ENCODE measurements around the gene GEMIN2.

GEMIN2 gene

DNA sequence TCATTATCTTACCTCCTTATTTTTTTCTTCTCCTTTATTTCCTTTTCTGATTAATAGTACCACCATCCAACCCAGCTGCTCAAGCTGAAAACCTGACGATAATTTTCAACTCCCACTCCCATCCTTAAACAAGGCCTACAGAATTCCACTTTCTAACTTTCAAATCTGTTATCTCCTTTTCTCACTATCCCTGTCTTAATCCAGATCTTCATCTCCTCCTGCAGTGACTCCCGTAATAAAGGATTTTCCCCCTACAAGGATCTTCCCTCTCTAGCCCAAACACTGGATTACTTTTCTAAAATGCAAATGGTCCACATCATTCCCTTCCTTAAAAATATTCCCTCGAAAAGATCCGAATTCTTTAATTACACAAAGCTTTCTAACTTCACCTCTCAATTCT is 54.5 kb downstream of the GEMIN2 start:
- TF ChIP-seq ZBTB7A (IDR thresholded peaks at IDR 0.05; ENCODE audit: low read depth) (no peak), CREB1 (IDR thresholded peaks at IDR 0.05; ENCODE audit: low read depth) (no peak), CEBPB (IDR thresholded peaks at IDR 0.05) (no peak), TCF12 (IDR thresholded peaks at IDR 0.05; ENCODE audit: low read depth) (no peak), FOXM1 (IDR thresholded peaks at IDR 0.05; ENCODE audit: borderline replicate concordance, low read depth) (no peak), NFIC (IDR thresholded peaks at IDR 0.05) (no peak), RAD21 (IDR thresholded peaks at IDR 0.05; ENCODE audit: low read depth) (no peak), YY1 (IDR thresholded peaks at IDR 0.05; ENCODE audit: low read depth) (no peak)
- TF ChIP-seq, protein P1, sequence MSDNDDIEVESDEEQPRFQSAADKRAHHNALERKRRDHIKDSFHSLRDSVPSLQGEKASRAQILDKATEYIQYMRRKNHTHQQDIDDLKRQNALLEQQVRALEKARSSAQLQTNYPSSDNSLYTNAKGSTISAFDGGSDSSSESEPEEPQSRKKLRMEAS (IDR thresholded peaks at IDR 0.05): no peak
- TF ChIP-seq, protein P2, sequence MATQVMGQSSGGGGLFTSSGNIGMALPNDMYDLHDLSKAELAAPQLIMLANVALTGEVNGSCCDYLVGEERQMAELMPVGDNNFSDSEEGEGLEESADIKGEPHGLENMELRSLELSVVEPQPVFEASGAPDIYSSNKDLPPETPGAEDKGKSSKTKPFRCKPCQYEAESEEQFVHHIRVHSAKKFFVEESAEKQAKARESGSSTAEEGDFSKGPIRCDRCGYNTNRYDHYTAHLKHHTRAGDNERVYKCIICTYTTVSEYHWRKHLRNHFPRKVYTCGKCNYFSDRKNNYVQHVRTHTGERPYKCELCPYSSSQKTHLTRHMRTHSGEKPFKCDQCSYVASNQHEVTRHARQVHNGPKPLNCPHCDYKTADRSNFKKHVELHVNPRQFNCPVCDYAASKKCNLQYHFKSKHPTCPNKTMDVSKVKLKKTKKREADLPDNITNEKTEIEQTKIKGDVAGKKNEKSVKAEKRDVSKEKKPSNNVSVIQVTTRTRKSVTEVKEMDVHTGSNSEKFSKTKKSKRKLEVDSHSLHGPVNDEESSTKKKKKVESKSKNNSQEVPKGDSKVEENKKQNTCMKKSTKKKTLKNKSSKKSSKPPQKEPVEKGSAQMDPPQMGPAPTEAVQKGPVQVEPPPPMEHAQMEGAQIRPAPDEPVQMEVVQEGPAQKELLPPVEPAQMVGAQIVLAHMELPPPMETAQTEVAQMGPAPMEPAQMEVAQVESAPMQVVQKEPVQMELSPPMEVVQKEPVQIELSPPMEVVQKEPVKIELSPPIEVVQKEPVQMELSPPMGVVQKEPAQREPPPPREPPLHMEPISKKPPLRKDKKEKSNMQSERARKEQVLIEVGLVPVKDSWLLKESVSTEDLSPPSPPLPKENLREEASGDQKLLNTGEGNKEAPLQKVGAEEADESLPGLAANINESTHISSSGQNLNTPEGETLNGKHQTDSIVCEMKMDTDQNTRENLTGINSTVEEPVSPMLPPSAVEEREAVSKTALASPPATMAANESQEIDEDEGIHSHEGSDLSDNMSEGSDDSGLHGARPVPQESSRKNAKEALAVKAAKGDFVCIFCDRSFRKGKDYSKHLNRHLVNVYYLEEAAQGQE (IDR thresholded peaks at IDR 0.05; ENCODE audit: low read depth): no peak
- TF ChIP-seq, protein P3, sequence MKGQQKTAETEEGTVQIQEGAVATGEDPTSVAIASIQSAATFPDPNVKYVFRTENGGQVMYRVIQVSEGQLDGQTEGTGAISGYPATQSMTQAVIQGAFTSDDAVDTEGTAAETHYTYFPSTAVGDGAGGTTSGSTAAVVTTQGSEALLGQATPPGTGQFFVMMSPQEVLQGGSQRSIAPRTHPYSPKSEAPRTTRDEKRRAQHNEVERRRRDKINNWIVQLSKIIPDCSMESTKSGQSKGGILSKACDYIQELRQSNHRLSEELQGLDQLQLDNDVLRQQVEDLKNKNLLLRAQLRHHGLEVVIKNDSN (IDR thresholded peaks at IDR 0.05): no peak

DNA sequence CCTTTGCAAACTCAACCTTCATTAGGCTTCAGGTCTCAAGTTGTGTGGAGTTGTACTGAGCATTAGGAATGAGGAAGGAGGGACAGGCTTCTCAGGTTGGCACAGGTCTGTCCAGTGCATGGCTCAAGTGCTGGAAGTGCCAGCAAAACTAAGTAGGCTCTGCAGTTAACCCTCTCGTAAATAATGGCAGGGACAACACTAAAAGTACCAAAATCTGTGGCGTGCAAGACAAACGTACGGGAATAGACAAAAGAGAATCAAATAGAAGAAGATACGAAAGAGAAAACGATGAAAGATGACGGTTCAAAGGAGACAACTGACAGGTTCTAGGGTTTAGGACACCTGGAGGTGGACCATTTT is 55.4 kb downstream of the GEMIN2 start:
- TF ChIP-seq, protein P2 (IDR thresholded peaks at IDR 0.05; ENCODE audit: low read depth): no peak
- TF ChIP-seq TCF12 (IDR thresholded peaks at IDR 0.05; ENCODE audit: low read depth) (no peak), CREB1 (IDR thresholded peaks at IDR 0.05; ENCODE audit: low read depth) (no peak), RAD21 (IDR thresholded peaks at IDR 0.05; ENCODE audit: low read depth) (no peak), TAF1 (IDR thresholded peaks at IDR 0.05; ENCODE audit: low read depth) (no peak), YY1 (IDR thresholded peaks at IDR 0.05; ENCODE audit: low read depth) (no peak), ZBTB7A (IDR thresholded peaks at IDR 0.05; ENCODE audit: low read depth) (no peak), NFIC (IDR thresholded peaks at IDR 0.05) (no peak), CEBPB (IDR thresholded peaks at IDR 0.05) (no peak), FOXM1 (IDR thresholded peaks at IDR 0.05; ENCODE audit: borderline replicate concordance, low read depth) (no peak), TEAD4 (IDR thresholded peaks at IDR 0.05) (no peak), EP300 (IDR thresholded peaks at IDR 0.05; ENCODE audit: borderline replicate concordance) (no peak), EGR1 (IDR thresholded peaks at IDR 0.05) (no peak)
- TF ChIP-seq, protein P3 (IDR thresholded peaks at IDR 0.05): no peak
- TF ChIP-seq, protein P1 (IDR thresholded peaks at IDR 0.05): no peak

DNA sequence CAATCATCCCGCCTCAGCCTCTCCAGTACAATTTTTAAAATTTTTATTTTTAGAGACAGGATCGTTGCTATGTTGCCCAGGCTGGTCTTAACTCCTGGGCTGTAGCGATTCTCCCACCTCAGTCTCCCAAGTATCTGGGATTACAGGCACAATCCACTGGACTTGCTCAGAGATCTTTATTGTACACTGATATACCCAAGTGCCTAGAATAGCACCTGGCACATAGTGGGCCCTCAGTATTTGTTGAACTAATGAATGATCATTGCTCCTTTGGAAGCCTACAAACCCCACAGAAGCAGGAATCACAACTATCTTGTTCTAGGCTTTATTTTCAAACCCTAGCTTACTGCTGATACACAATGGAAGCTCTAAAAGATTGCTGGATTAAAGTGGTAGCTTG is 59.1 kb downstream of the GEMIN2 start:
- TF ChIP-seq TCF12 (IDR thresholded peaks at IDR 0.05; ENCODE audit: low read depth) (no peak), RAD21 (IDR thresholded peaks at IDR 0.05; ENCODE audit: low read depth) (no peak), YY1 (IDR thresholded peaks at IDR 0.05; ENCODE audit: low read depth) (no peak)
- TF ChIP-seq, protein P2 (IDR thresholded peaks at IDR 0.05; ENCODE audit: low read depth): no peak
- TF ChIP-seq, protein P3 (IDR thresholded peaks at IDR 0.05): no peak

DNA sequence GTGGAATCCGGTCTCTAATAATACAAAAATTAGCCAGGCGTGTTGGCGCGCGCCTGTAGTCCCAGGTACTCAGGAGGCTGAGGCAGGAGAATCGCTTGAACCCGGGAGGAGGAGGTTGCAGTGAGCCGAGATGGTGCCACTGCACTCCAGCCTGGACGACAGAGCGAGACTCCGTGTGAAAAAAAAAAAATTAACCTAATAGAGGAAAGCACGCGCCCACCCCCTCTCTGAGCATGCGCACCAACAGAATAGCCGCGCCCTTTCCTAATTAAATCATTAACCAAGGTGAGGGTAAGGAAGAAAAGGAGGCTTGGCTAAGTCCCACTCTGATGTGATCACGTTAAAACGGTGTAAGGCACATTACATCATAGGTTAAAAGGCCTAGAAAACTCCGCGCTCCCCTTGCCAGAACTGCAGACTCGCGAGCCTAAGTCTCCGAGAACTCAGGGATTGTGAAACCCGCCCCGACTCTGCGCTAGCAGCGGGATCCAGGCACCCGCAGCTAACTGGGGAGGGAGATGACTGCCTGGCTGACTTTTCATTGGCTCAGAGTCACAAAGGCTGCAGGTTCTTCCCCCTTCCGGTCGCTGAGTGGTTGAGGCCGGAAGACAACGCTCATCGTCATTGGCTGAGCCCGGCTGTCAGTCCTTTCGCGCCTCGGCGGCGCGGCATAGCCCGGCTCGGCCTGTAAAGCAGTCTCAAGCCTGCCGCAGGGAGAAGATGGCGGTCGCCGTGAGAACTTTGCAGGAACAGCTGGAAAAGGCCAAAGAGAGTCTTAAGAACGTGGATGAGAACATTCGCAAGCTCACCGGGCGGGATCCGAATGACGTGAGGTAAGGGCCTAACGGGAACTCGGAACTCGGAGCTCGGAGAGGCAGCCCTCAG is 60.7 kb downstream of the GEMIN2 start, which contains the start of gene PNN:
PNN (plus strand) TSS at position 695 of the 885 bp plus-strand sequence; CDS start at position 721, 26 bp downstream.
- peak; percentile 85 for TF ChIP-seq YY1 (IDR thresholded peaks at IDR 0.05; ENCODE audit: low read depth)
- TF ChIP-seq NFIC (IDR thresholded peaks at IDR 0.05): peak; percentile 35; the same call in 1 of the 2 replicates
- TF ChIP-seq, protein P2 (IDR thresholded peaks at IDR 0.05; ENCODE audit: low read depth): no peak
- no peak for TF ChIP-seq RAD21 (IDR thresholded peaks at IDR 0.05; ENCODE audit: low read depth)
- TF ChIP-seq, protein P3 (IDR thresholded peaks at IDR 0.05): peak; percentile 22; the same call in 1 of the 2 replicates
- TF ChIP-seq, protein P1 (IDR thresholded peaks at IDR 0.05): peak; percentile 64
- no peak for TF ChIP-seq ZBTB7A (IDR thresholded peaks at IDR 0.05; ENCODE audit: low read depth)
- TF ChIP-seq FOXM1 (IDR thresholded peaks at IDR 0.05; ENCODE audit: borderline replicate concordance, low read depth): no peak
- peak; percentile 97 for TF ChIP-seq TAF1 (IDR thresholded peaks at IDR 0.05; ENCODE audit: low read depth)
- TF ChIP-seq TCF12 (IDR thresholded peaks at IDR 0.05; ENCODE audit: low read depth): 0 out of 2 replicates have a peak, but pooled peaks have one; percentile 50
- 0 out of 2 replicates have a peak, but pooled peaks have one; percentile 20 for TF ChIP-seq TEAD4 (IDR thresholded peaks at IDR 0.05)
- no peak for TF ChIP-seq EGR1 (IDR thresholded peaks at IDR 0.05)
- peak; percentile 69; the same call in 1 of the 2 replicates for TF ChIP-seq EP300 (IDR thresholded peaks at IDR 0.05; ENCODE audit: borderline replicate concordance)
- peak; percentile 91 for TF ChIP-seq CEBPB (IDR thresholded peaks at IDR 0.05)
- TF ChIP-seq CREB1 (IDR thresholded peaks at IDR 0.05; ENCODE audit: low read depth): peak; percentile 74

All from Ishikawa (cell line).